Vagina (tissue), 2 donors: Measurements from ENCODE around the gene PACRG. TPM values are rescaled to one million over a fixed set of nuclear protein-coding genes. Genes with fewer than 3 reads are reported as not detected.

Experiments used
- DNase-seq, 2 donors: peaks; one replicate each; pipeline ENCODE4 v3.0.0-alpha.2; 2017; ENCODE audit errors: extremely low spot score in 2 of 2
- H3K27ac ChIP-seq: fragments of 200-600 bp; sonication (generic); one replicate; pipeline ENCODE4 v1.5.1; 2019
- H3K27me3 ChIP-seq: fragments of 200-600 bp; sonication (generic); one replicate; pipeline ENCODE4 v1.5.1; 2019
- H3K36me3 ChIP-seq, 2 donors: fragments of 200-600 bp; sonication (generic); one replicate each; pipeline ENCODE4 v1.5.1; 2017 to 2019
- H3K4me1 ChIP-seq: fragments of 200-600 bp; sonication (generic); one replicate; pipeline ENCODE4 v1.5.1; 2019
- H3K4me3 ChIP-seq, 2 donors: fragments of 200-600 bp; sonication (generic); 1 replicate in 1 of 2; 2 replicates in 1 of 2; pipeline ENCODE4 v1.5.1; 2016 to 2019
- H3K9me3 ChIP-seq: fragments of 200-600 bp; sonication (generic); one replicate; pipeline ENCODE4 v1.5.1; 2019
- CTCF ChIP-seq, 3 experiments: fragments of 450-650 bp in 2 of 3; fragments of 200-600 bp in 1 of 3; sonication (generic) in 1 of 3; IDR thresholded peaks; one replicate each; pipeline ENCODE4 v1.5.1; 2017 to 2019; ENCODE audit warnings: antibody characterized with exemption in 3 of 3, mild to moderate bottlenecking in 2 of 3, moderate library complexity in 2 of 3
- POLR2A ChIP-seq, 2 donors: fragments of 450-650 bp; IDR thresholded peaks; one replicate each; pipeline ENCODE4 v1.6.1; 2017; ENCODE audit warnings: antibody characterized with exemption in 2 of 2, mild to moderate bottlenecking in 2 of 2, moderate library complexity in 2 of 2
- POLR2AphosphoS5 ChIP-seq, 2 donors: sonication (generic); formaldehyde crosslinking; IDR thresholded peaks; one replicate each; pipeline ENCODE4 v1.9.0; 2017; ENCODE audit warnings: antibody characterized with exemption in 2 of 2, mild to moderate bottlenecking in 2 of 2, low read depth in 1 of 2; ENCODE audit not compliant: insufficient read depth in 1 of 2
- intact Hi-C: fragments of 100-400 bp; cut with DNase I; formaldehyde crosslinking; loops from one replicate; pipeline ENCODE4 v1.15.1; 2023
- total RNA-seq: library from RNA; depleted of rRNA; stranded (reverse); fragments of >200 nt; gene quantifications from one replicate; pipeline ENCODE4 v1.2.3, GENCODE V29; 2016

PACRG gene
- total RNA-seq, 1 donor from 2014 or later = not detected

GRCh38 chr6:163329991-163330390, 602.2 kb downstream of the PACRG start:
- intact Hi-C loops = no loop called here
- no peaks in the 10 kb centered on the region for H3K36me3 ChIP-seq
- no peak for DNase-seq
- no peaks in the 10 kb centered on the region for H3K27me3 ChIP-seq
- peaks cover 8% of the 10 kb centered on the region for H3K4me1 ChIP-seq
- H3K9me3 ChIP-seq = no peaks in the 10 kb centered on the region
- H3K27ac ChIP-seq = no peak overlapping the region
- TF ChIP-seq CTCF (IDR thresholded peaks at IDR 0.05) (no peak), POLR2A (IDR thresholded peaks at IDR 0.05) (no peak), POLR2AphosphoS5 (IDR thresholded peaks at IDR 0.05; ENCODE audit: insufficient read depth in 1 of 2, low read depth in 1 of 2) (no peak)
- no peak overlapping the region for H3K4me3 ChIP-seq

GRCh38 chr6:163331245-163331644, 603.5 kb downstream of the PACRG start:
- H3K4me3 ChIP-seq = no peak overlapping the region
- no peaks in the 10 kb centered on the region for H3K27me3 ChIP-seq
- no peaks in the 10 kb centered on the region for H3K36me3 ChIP-seq
- intact Hi-C loops = no loop called here
- no peaks in the 10 kb centered on the region for H3K9me3 ChIP-seq
- no peak for DNase-seq
- H3K27ac ChIP-seq = no peak overlapping the region
- TF ChIP-seq POLR2A (IDR thresholded peaks at IDR 0.05) (no peak), CTCF (IDR thresholded peaks at IDR 0.05) (no peak), POLR2AphosphoS5 (IDR thresholded peaks at IDR 0.05; ENCODE audit: insufficient read depth in 1 of 2, low read depth in 1 of 2) (no peak)
- H3K4me1 ChIP-seq = no peaks in the 10 kb centered on the region

GRCh38 chr6:163332575-163332974, 604.8 kb downstream of the PACRG start:
- intact Hi-C loops = no loop called here
- DNase-seq = no peak

GRCh38 chr6:163333038-163333437, 605.3 kb downstream of the PACRG start:
- Histone ChIP-seq H3K4me3 (no peak overlapping the region), H3K27ac (peak overlapping the region; percentile 27), H3K4me1 (no peaks in the 10 kb centered on the region), H3K27me3 (no peaks in the 10 kb centered on the region), H3K9me3 (no peaks in the 10 kb centered on the region), H3K36me3 (no peaks in the 10 kb centered on the region)
- no peak for DNase-seq
- intact Hi-C loops = no loop called here
- TF ChIP-seq POLR2AphosphoS5 (IDR thresholded peaks at IDR 0.05; ENCODE audit: insufficient read depth in 1 of 2, low read depth in 1 of 2) = no peak
- TF ChIP-seq CTCF (IDR thresholded peaks at IDR 0.05) = no peak
- TF ChIP-seq POLR2A (IDR thresholded peaks at IDR 0.05) = no peak

More at GRCh38 chr6:163332575-163332974, 604.8 kb downstream of the PACRG start:
- Histone ChIP-seq H3K4me3 (no peak overlapping the region), H3K27ac (no peak overlapping the region), H3K36me3 (no peaks in the 10 kb centered on the region), H3K27me3 (no peaks in the 10 kb centered on the region), H3K4me1 (no peaks in the 10 kb centered on the region), H3K9me3 (no peaks in the 10 kb centered on the region)
- TF ChIP-seq CTCF (IDR thresholded peaks at IDR 0.05) = no peak

- Histone ChIP-seq H3K9me3 (no peaks in the 10 kb centered on the region), H3K36me3 (no peaks in the 10 kb centered on the region), H3K27ac (peak overlapping the region; percentile 27), H3K4me3 (no peak overlapping the region), H3K27me3 (no peaks in the 10 kb centered on the region), H3K4me1 (no peaks in the 10 kb centered on the region)
- intact Hi-C loops = no loop called here
- no peak for DNase-seq
- peak in 1 of 2 donors; percentile 49 for TF ChIP-seq POLR2AphosphoS5 (IDR thresholded peaks at IDR 0.05; ENCODE audit: insufficient read depth in 1 of 2, low read depth in 1 of 2)
- TF ChIP-seq POLR2A (IDR thresholded peaks at IDR 0.05) = no peak
- no peak for TF ChIP-seq CTCF (IDR thresholded peaks at IDR 0.05)
Observed at GRCh38 chr6:163333701-163334663, 606.2 kb downstream of the PACRG start.
